HG03439 (cell line): ENCODE measurements around the gene JUND.

Experiments
- ATAC-seq: cut with Tn5 transposase; IDR thresholded peaks from one replicate; pipeline ENCODE4 v1.9.1; 2021; ENCODE audit warnings: mild to moderate bottlenecking, moderate library complexity; ENCODE audit not compliant: unreplicated experiment

The JUND gene

GRCh38 chr19:18271433-18271841 is 10.0 kb downstream of the JUND start:
- ATAC-seq, result no peak

DNA sequence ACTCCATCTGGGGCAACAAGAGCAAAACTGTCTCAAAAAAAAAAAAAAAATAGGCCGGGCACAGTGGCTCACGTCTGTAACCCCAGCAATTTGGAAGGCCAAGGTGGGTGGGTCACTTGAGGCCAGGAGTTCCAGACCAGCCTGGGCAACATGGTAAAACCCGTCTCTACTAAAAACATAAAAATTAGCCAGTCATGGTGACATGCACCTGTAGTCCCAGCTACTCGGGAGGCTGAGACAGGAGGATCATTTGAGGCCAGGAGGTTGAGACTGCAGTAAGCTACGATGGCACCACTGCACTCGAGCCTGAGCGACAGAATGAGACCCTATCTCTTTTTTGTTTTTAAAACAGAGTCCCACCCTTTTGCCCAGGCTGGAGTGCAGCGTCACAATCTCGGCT is 11.1 kb downstream of the JUND start:
- ATAC-seq, result no peak

- no peak for ATAC-seq
Observed at GRCh38 chr19:18269070-18269723, 12.2 kb downstream of the JUND start.

DNA sequence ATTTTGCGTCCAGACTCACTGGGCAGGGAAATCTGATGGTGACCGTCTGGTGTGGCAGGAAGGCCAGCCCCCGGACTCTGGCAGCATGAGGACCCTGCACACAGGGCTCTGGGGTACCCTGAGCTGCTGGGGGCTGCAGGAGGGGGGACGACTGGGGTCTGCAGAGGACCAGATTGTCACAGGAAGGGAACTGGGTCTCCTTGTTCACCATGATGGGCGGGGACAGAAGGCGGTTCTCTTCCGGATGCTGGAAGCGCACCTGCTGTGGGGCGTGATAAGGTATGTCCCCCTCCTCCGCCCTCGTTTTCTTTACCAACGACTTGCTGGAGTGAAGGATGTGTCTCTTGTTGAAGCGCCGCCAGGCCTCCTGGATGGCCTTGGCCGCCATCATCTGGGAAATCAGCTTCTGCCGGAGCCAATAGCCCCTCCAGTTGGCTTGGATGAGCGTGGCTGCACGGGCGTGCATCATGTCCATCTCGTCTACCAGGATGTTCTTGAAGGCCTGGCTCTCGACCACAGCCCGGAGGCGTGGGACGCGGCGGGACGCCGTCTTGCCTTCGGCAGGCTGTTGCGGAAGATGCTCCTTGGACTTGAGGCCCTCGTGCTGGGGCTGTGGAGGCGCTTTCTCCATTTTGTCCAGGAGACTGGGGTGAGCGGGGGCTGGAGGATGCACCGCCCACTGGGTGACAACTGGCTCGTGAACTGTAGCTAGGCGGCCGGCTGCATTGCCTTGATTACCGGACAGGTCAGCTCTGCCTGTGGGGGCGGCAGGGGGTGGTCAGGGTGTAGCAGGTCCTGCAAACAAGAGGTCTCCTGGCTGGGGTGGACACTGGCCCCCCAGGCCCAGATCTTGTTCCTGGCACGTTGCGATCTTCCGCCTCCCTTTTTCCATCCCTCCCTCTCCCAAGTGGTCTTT is 14.4 kb downstream of the JUND start:
- ATAC-seq, result no peak

DNA sequence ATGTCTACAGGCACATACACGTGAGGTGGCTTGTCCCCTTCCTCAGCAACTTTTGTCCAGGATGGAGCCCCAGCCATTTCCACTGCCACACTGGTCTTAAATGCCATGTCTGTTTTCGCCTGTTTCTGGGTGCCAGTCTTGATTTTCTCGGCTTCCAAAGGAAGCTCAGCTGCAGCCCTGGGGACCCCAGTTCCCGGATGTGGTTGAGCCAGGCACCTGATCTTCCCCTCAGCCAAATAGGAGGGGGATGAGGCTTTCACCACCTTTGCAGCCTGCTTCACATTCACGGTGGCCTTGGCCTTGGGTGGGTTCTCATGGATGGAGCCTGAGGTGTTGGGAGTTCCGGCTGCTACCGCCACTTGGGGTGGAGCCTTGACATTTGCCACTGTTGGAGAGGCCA is 15.8 kb downstream of the JUND start:
- no peak for ATAC-seq

- ATAC-seq, result no peak
Observed at GRCh38 chr19:18264971-18265540, 16.4 kb downstream of the JUND start.

GRCh38 chr19:18264137-18264854 is 17.1 kb downstream of the JUND start:
- ATAC-seq, result no peak

DNA sequence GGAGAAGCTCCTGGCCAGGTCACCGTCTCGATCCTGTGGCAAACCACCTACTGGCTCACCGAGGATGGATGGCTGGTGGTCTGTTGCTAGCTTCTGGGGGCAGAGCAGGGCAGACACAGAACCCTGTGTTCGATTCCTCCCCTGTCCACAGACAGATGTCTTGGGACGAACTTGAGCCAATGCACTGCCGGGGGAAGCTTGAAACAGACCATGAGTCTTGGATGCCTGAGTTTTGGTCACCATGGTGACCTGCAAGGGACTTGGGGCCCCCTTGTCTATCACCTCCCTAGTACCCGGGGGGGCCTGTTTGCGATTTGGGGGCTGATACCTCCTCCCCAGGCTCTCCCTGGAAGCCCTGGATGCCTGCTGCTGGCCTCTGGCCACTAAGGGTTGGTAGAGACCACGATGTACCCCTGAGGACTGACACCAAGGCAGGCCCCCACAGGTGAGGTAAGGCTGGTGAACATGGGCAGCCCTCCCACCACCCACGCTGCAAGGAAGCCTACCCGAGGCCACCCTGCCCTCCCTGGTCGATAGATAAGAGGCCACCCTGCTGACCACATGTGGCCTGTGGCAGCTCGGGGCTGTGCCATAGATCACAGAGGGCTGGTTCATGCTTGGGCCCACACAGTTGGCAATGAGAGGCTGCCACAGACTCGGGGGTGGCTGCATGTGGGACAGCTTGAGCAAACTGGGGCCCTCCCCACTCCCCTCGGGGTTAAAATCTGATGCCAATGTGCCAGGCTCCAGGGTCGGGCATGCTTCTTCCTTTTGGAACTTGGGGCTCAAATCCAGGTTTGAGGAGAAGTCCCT is 17.9 kb downstream of the JUND start:
- no peak for ATAC-seq

- ATAC-seq, result no peak
Observed at GRCh38 chr19:18262917-18263316, 18.5 kb downstream of the JUND start.

GRCh38 chr19:18262144-18262543 is 19.3 kb downstream of the JUND start:
- ATAC-seq, result no peak

- ATAC-seq, result no peak
Observed at GRCh38 chr19:18261474-18261873, 19.9 kb downstream of the JUND start.

GRCh38 chr19:18259893-18260292 is 21.5 kb downstream of the JUND start:
- no peak for ATAC-seq

DNA sequence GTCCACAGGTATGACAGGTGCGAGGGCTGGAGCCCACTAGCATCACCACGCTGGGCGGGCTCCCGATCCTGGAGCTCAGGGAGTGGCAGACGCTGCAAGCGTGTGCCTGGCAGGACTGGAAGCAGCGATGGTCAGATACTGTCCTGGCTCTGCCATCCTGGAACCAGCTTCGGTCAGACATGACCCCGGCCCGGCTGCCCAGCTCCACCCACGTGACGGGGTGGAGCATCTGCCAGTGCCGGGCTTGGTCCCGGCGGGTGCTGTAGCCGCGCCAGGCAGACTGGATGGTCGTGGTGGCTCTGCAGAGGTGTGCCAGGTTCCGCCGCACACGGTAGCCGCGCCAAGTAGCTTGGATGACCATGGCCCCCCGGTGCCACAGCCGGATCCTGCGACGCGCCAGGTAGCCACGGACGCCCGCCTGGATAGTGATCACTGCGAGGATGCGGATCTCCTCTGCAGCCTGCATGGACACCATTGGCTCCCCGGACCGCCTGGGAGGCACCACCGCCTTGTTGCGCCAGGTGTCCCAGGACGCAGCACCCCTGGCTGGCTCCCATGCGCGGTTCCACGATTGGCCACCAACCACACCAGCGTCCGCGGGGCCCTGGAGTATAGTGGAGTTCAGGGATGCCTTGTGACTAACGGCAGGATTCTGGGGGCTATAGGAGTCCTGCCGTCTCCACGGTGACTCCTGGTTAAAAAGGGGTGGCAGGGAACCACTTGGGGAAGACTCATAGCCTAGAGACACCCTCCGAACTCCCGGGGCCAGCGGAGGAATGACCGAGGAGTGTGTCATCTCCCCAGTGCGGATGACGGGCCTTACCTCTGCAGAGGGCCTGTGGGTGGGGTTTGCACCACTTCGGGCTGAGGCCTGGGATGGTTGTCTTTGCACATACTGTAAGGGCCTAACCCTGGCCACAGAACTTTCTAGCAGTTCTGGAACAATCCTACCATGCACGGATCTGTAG is 23.6 kb downstream of the JUND start:
- no peak for ATAC-seq

GRCh38 chr19:18254546-18255503 is 26.6 kb downstream of the JUND start:
- no peak for ATAC-seq

DNA sequence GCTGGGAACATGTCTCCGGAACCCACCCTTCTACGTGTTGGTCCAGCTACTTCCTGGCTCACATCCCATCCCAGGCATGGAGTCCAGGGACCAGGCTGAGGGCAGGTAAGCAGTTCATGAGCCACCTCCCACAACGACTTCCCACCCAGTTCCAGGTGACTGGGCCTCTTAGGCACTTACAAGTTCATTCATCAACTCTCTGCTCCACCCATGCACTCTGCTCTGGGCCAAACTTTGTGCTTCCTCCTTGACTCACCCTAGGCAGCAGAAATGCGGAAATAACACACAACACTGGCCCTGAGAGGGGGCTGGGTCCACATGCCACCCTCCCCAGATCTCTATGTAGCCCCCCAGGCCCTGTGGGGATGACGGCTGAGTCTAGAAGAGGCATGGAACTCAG is 27.7 kb downstream of the JUND start:
- ATAC-seq, result no peak

- no peak for ATAC-seq
Observed at GRCh38 chr19:18253130-18253529, 28.3 kb downstream of the JUND start.

DNA sequence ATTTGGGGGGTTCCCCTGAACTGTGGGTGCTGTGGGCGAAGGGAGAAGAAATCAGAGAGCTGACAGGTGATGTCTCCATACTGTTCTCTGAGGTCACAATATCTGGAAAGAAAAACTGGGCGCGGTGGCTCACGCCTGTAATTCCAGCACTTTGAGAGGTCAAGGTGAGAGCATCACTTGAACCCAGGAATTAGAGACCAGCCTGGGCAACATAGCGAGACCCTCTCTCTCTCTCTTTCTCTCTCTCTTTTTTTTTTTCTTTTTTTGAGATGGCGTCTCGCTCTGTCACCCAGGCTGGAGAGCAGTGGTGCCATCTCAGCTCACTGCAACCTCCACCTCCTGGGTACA is 29.1 kb downstream of the JUND start:
- no peak for ATAC-seq
